GM19025 (cell line): ENCODE measurements around the gene ACTL8.

Source experiments
- ATAC-seq: cut with Tn5 transposase; IDR thresholded peaks from one replicate; pipeline ENCODE4 v1.9.1; 2021; ENCODE audit warnings: mild to moderate bottlenecking, low read depth, moderate library complexity; ENCODE audit not compliant: unreplicated experiment

The ACTL8 gene

GRCh38 chr1:17798011-17798410, 42.9 kb downstream of the ACTL8 start:
- no peak for ATAC-seq

GRCh38 chr1:17798799-17799382, 43.8 kb downstream of the ACTL8 start:
- no peak for ATAC-seq

GRCh38 chr1:17799642-17800041, 44.5 kb downstream of the ACTL8 start:
- ATAC-seq: no peak

GRCh38 chr1:17802164-17802563, 47.0 kb downstream of the ACTL8 start:
- ATAC-seq: no peak

GRCh38 chr1:17802945-17803344, 47.8 kb downstream of the ACTL8 start:
- ATAC-seq: no peak

GRCh38 chr1:17805869-17806684, 50.9 kb downstream of the ACTL8 start:
- ATAC-seq: no peak

- no peak for ATAC-seq
These were observed 53.7 kb downstream of the ACTL8 start for GRCh38 chr1:17808816-17809215.

- ATAC-seq: no peak
These were observed 55.5 kb downstream of the ACTL8 start for GRCh38 chr1:17810668-17811067.

- no peak for ATAC-seq
These were observed 61.4 kb downstream of the ACTL8 start for GRCh38 chr1:17816511-17816910.

- ATAC-seq: no peak
These were observed 64.1 kb downstream of the ACTL8 start for GRCh38 chr1:17819129-17819802.

GRCh38 chr1:17820198-17820597, 65.1 kb downstream of the ACTL8 start:
- ATAC-seq: no peak

GRCh38 chr1:17822741-17823426, 67.8 kb downstream of the ACTL8 start:
- ATAC-seq: no peak

- no peak for ATAC-seq
These were observed 70.4 kb downstream of the ACTL8 start for GRCh38 chr1:17825273-17826164.

GRCh38 chr1:17826165-17826488, 71.0 kb downstream of the ACTL8 start:
- ATAC-seq: no peak

- no peak for ATAC-seq
These were observed 73.9 kb downstream of the ACTL8 start for GRCh38 chr1:17828991-17829390.

GRCh38 chr1:17829579-17829978, 74.4 kb downstream of the ACTL8 start:
- ATAC-seq: no peak

- ATAC-seq: no peak
These were observed 76.5 kb downstream of the ACTL8 start for GRCh38 chr1:17831597-17831996.

GRCh38 chr1:17833661-17834501, 78.7 kb downstream of the ACTL8 start:
- ATAC-seq: no peak

- no peak for ATAC-seq
These were observed 79.5 kb downstream of the ACTL8 start for GRCh38 chr1:17834561-17835100.
